GM21423 (cell line): ENCODE results near the gene KEL.

Experiments used
- ATAC-seq: cut with Tn5 transposase; IDR thresholded peaks from one replicate; pipeline ENCODE4 v1.9.1; 2021; ENCODE audit warnings: mild to moderate bottlenecking, moderate library complexity; ENCODE audit not compliant: unreplicated experiment

KEL gene

DNA sequence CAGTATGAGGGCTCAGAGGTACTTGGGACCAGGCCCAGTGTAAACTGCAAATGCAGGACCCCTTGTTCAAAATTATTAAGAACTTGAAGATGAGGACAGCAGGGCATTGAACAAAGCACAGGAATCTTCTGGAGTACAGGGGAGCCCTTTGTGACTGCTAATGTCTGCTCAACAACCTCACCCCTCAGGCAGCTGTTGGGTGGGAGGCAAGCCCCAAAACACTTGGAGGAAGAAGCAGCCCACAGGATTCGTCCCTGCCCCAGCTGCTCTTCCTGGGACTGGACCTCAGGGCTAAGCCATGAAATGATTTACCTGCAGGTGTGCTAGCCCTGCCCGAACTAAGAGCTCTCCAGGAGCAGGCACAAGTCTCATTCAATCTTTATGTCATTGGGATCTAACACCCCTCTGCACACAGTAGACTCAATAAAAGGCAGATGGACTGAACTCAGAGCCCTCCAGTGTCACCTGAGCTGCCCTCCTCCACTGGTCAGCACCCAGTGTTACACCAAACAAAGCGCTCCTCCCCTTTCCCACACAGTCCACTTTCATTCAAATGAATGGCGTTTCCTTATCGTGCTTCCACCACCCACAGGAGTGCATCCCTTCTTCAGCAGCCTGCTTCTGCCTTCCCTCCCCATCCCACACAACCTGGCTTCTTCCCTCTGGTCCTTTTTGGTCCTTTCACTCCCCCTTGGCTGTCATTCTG is 29.6 kb downstream of the KEL start:
- no peak for ATAC-seq

DNA sequence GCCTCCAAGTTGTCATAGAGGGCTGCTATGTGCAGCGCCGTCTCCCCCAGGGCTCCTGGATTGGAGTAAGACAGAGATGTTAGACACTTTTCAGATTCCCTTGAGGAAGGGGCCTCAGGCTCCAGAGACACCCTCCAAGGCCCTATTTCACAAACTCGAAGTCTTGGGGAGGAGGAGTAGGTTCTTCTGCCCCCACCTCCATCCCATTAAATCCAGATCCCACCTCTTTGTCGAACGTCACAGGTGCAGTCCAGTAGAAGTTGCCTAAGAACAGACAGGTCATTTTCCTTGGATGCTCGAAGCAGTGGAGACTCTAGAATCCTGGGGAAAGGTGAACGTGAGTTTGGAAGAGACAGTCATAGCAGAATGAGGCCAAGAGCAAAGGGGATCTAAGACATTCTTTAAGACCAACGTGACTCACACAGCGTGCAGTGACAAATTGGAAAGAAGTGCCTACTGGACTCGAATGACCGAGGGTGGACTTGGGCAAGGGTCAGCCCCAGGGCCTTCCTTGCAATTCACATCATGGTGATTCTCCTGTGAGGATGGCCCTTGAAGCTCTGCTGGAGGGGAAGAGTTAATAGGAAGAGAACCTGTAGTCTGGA is 31.9 kb downstream of the KEL start:
- ATAC-seq = no peak

DNA sequence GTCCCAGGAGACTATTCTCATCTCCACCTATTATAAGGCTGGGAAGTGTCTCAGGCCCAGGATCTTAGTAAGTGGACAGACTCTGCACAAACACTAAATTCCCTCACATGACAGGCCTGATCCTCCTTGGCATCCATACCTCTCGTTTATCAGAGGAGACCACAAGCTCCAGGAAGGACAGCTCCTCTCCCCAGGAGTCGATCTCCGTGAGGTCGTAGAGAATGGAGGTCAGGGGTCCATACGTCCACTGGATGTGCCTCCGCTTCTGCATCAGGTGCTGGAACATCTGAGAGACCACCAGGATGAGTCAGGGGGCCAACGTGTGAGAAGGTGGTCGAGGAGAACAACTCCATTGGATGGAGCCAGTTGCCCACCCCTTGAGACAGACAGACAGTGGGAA is 34.2 kb downstream of the KEL start:
- no peak for ATAC-seq

DNA sequence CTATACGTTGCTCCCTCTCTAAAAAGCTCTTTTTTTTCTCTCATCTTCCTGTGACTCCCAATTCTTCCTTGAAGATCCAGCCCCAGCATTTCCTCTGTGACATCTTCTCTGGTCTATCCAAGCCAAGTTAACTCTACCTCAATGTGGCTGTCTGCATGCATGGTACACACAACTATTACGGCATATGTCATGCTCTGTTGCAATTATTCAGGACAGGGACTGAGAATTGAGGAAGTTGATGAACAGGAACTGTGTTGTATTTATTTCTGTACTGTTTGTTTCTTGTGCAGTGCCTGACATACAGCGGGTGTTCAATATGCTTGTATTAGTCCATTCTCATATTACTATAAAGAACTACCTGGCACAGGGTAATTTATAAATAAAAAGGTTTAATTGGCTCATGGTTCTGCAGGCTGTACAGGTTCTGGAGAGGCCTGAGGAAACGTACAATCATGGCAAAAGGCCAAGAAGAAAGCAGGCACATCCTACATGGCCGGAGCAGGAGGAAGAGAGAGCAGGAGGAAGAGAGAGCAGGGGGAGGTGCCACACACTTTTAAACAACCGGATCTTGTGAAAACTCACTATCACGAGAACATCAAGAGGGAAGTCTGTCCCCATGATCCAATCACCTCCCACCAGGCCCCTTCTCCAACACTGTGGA is 34.9 kb downstream of the KEL start:
- ATAC-seq = no peak

DNA sequence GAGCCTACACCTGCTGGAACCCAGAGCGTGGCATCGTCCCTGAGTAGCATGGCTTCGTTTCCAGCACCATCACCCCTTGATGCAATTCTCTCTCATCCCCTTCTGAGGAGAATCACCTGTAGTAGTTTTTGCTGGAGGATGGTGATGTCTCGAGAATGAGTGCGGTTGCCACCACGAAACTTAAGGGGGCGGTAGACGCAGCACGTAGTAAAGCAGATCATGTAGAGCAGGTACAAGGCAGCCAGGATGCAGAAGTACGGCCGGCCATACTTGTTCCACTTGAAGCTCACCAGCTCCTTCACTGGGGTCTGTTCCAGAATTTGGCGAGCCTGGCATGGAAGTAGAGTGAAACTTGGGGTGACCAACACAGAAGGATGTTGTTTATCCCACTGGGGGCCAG is 36.8 kb downstream of the KEL start:
- ATAC-seq = no peak

DNA sequence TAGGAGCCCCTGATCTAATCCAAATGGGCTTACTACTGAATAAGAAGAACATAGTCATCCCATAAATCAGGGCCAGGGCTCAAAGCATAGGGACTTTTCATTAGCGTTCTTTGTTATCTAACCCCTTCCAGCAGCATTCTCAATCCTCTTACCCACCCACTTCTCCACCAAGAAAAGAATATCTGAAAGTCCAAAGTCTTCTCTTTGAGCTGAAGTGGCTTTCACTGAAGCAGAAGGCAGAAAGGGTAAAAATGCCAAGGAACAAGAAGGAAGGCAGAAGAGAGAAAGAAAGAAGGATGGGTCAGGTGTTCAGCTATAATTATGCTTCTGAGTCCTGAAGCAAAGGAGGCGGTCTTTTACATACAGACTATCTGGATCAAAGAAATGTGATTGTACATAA is 38.8 kb downstream of the KEL start:
- ATAC-seq = no peak

DNA sequence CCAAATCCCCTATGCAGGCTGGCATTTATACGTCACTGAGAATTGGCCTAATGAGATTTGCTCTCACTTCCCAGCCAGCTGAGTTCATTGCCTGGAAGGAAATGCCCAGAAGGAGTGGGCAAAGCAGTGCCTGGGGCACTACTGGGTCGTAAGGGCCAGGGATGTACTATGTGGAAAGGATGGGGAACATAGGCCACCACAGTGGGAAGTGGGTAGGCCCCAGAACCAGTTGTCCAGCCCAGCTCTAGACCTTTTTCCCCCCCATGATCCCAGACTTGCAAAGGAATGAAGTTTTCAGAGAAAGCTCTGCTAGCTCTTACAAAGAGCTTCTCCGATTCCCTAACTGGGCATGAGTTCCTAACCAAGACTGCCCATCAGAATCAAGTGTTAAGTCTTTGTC is 42.5 kb downstream of the KEL start:
- no peak for ATAC-seq

DNA sequence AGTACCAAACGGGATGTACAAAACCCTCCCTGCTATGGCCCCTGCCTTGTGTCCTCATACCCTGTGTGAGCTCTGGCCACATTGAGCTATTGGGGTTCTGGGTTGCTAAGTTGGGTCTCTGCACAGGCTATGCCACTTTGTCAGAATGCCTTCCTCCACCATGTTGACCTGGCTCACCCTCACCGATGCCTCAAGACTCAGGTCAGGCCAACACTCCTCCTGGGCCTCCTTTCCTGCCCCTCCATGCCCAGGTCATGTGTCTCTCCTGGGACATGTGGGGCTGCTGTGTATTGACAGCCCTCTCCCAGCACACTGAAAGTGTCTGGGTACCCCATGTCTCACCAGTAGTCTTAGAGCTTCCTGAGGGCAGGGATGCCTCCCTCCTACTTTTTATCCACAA is 43.3 kb downstream of the KEL start:
- ATAC-seq = no peak

DNA sequence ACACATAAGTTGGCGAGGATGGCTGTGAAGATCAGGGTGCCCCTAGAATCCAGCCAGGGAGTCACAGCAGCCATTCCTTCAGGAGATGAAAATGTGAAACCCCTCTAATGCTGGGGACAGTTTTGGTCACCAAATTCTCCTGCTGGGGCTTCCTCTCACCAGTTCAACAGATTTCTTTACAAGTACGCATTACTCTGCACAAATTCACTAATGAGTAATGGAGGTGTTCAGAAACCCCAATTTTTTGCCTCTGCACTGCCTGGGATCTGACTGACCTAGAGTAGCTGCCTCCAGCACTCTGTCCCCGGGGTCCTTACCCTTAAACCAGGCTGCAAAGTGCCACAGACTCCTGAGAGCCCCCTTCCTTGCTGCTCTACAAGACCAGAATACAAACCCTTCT is 44.7 kb downstream of the KEL start:
- no peak for ATAC-seq

DNA sequence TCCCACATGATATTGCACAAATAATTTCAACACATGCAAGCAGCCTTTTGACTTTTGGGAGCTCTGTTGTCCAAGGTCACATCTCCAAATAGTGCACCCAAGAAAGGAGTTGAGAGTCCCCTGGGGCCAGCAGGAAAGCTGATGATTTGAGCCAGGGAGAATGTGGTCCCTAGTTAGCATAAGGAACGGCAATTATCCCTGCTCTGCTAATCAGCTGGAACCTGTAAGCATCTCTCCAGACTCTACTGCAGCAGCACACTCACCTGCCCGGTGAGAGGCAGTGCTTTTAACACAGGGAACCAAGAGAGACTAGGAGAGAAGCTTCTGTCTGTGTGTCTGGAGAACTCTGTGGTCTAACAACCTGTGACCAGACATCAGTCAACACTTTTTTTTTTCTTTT is 45.7 kb downstream of the KEL start:
- no peak for ATAC-seq

DNA sequence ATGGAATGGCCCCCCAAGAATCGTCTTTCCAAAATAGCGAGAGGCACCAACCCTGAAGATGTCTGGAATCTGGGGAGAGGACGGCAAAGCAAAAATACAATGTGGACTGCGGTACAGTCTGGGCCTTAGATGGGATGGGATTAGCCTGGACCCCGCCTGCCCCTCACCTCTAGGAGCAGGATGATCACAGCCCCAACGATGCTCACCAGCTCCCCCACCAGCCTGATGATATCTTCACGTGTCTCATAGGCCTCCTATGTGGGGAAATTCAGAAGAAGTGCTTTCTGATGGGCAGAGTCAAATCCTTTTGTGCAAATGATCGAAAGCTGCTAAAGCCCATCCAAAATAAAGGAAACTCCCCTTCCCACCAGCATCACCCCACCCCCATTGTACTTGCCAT is 46.8 kb downstream of the KEL start:
- no peak for ATAC-seq

DNA sequence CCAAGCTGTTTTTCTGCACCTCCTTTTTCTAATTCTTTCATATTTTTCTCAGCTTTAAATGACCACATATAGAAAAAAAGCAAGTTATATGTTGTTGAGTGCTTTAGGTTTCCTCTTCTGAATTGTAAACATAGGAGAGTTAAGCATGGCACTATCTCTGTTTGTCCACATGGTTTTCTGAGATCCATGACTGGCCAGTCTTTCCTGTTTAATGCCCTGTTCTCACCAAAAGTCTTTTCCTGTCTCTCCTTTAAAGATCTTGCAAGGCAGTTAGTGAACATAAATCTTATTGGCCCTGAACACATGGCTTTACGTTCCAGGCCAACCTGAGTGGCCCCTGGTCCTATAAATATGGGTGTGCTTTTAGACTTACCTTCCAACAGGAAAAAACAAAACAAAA is 48.0 kb downstream of the KEL start:
- no peak for ATAC-seq

DNA sequence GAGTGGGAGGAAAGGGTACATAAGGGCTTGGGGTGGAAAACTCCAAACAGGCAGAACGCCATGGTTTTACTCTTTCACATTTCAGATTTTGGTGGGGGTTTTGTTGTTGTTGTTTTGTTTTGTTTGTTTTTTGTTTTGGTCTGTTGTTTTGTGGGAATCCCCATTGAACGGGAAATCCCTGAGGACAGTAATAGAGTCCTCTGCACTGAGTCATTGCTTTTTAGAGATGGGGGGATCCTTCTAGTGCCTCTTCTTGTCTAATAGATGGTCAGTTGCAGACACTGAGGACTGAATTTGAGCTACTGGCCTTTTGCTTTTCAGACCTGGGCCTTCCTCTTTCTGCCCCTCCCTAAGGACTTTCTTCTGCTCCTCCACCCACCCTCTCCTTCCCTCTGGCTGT is 48.6 kb downstream of the KEL start:
- ATAC-seq = no peak

DNA sequence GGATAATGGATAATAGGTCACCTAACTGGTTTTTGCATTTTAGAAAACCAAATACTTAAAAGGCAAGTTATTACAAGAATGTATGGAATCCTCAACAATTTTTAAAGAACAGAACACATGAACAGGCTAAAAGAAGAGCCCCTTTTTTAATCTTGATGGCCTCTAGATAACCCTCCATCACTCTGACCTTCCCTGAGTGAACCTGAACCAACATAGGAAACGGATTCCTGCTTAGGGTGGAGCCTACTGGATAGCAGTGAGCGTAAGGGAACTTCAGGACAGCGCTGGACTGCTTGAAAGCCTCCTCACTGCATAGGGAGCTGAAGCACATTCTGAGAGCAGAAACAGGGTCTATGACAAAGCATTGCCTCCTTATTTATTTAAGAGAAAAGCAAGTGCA is 49.1 kb downstream of the KEL start:
- no peak for ATAC-seq

DNA sequence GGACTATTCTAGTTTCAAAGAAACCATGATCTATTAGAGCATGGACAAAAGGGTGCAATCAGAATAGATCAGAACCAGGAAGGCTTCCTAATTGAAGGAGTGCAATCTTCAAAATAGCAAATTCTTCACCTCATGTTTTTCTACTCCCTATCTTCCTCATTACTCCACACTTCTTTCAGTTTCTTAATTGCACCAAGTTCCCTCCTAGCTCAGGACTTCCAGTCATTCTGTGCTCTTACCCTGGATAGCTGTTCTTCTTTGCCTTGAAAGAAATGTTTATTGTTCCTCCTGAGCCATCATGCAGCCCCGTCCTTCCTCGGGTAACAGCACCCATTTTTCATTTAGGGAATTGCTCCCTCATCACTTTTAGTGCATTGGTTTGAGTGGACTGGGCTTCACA is 51.7 kb downstream of the KEL start:
- no peak for ATAC-seq

DNA sequence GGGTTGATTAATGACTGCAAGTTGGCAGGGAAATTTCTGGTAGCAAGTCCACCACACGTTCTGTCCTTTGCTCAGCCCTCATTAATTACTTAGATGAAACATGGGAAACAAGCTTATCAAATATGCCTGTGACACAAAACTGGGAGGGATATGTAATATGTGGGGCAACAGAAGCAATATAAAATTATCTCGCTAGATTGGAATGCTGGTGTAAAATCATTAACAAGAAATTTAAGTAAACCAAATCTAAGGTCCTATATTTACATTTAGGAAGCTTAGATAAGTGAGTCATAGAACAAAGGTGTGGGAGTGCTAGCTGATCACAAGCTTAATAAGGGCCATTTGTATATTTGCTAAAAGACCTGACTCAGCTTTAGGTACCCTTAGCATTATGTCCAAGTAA is 52.1 kb downstream of the KEL start:
- no peak for ATAC-seq

DNA sequence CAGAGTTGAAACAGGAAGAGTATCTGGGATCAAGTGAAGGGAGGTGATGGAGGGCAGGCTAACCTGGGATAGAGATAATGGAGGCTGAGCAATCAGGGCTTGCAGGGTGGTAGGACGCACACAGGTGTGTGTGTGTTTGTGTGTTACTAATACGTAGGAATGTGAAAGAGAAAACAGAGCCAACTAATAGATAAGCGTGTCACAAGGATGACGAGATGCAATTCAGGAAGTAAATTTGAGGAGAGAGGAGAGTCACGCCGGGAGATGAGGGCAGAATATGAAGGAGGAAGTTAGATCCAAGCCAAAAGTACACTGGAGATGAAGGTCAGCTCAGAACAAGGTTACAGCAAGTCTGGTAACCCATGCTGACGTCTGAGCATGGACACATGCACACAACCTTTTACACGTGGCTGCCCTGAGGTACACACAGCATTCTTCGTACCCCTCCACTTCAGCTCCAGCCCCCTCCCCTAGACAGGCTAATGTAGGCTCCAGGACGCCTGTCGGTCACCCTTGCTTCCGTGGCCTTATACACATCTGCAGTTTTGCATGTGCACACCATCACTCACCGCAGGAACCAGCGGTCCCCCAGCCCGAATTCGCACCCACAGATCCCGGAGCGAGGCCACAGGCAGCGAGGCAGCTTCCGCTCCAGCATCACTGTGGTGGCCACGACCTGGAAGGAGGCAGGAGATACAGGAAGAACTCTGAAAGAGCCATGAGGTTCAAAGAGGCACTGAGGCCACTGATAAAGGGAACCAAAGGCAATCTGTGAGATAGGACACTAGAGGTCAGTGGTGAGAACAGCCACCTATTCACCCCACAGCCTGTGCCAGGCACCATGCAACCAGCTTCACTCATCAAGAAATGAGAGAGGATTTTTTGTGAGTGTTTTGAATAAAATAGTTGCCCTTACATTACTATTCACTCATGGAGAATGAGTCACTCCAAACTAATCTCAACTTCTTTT is 53.0 kb downstream of the KEL start:
- no peak for ATAC-seq

DNA sequence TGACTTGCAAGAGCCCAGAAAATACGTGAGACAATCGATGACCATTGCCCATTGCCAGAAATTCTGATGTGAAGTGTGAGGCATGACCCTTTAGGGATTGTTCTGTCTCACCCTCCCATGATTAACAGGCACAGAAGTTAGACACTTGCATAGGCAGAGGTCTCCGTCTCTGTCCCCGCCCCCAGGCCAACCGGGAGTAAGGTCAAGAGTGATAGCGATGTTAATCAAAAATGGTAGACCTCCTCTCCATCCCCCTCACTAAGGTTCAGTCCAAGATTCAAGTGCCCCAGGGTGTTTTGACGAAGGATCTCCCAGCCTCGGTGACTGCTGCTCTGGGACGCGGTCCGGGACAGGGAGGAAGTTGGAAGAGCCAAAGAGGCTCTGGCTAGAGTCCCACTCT is 53.9 kb downstream of the KEL start:
- no peak for ATAC-seq

DNA sequence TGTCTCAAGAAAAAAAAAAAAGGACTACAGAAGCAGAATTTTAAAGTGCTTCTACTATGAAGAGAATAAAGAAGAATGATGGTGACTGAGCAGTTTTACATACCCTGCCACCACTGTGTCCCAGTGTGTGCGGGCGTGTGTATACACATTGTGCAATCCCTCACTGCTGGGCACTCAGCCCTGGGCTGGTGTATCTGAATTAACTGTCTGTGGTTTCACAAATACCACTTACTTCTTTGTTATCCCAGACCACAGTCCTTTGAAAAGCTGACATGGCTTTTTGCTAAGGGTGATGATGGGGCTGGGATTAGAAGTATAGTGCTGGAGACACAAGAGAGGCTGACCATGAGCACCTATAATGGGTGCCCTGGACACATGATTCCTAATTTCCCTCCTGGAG is 55.5 kb downstream of the KEL start:
- no peak for ATAC-seq

DNA sequence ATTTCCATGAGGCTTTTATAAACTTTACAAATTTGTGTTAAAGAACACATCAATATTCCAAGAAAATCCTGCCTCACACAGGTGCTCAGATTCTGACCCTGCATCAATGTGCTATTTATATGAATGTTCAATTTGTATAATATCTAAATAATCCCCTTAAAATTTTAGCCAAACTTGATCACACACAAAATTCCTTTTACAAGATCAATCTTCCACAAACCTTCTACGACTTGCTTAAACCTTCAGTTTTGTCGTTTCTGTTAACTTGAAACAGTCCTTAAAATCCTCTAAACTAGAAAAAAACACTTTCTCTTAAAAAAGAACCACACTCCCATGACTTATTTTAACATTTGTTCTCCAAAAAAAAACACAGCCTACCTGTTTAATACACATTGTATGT is 56.4 kb downstream of the KEL start:
- ATAC-seq = no peak

DNA sequence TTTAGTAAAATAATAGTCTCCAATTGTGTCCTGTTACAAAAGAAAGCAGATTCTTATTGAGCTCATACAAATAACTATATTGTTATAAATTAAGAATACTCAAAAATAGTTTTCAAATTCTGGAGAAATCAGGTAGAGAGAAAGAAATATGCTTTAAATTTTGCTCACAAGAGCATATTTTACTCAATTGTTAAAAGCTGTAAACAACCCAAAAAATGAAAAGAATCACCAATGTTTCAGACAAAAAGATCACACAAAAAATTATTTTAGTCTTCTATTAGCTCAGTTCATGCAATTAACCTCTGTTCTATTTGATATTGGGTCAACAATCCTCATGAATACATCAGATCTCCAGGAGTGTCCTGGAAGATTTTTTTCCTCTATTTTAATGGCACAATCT is 58.0 kb downstream of the KEL start:
- ATAC-seq = no peak
